ENCODE data around the gene SMG9.

SMG9 gene

GRCh38 chr19:43718627-43719377, 36.0 kb downstream of the SMG9 start:
- ChIA-PET CTCF (interaction anchor here (1.0 to 1.1 kb wide), 3 partner anchors 26 to 50 kb away, joined by 3 read pairs; no protein-coding TSS in a partner anchor), POLR2A (no interaction called here)
- DNase-seq (ENCODE audit: extremely low spot score): no peak
- no peak for TF ChIP-seq CTCF (IDR thresholded peaks at IDR 0.05; ENCODE audit: control extremely low read depth, extremely low read depth, low read depth, missing control alignments)

GRCh38 chr19:43715776-43716175, 39.0 kb downstream of the SMG9 start, which contains the start of gene IRGC:
IRGC (plus strand) TSS chr19:43716076; CDS start chr19:43718559, 2,483 bp downstream.
- no peak for DNase-seq (ENCODE audit: extremely low spot score)
- ChIA-PET POLR2A (no interaction called here), CTCF (interaction anchor here (1.6 kb wide), 2 partner anchors 11 to 30 kb away, joined by 3 read pairs; no protein-coding TSS in a partner anchor)
- no peak for TF ChIP-seq CTCF (IDR thresholded peaks at IDR 0.05; ENCODE audit: control extremely low read depth, extremely low read depth, low read depth, missing control alignments)

- TF ChIP-seq CTCF (IDR thresholded peaks at IDR 0.05; ENCODE audit: control extremely low read depth, extremely low read depth, low read depth, missing control alignments): no peak
- ChIA-PET CTCF (no interaction called here), POLR2A (no interaction called here)
- no peak for DNase-seq (ENCODE audit: extremely low spot score)
Measured at GRCh38 chr19:43713208-43713607, 41.6 kb downstream of the SMG9 start.

- CTCF ChIA-PET: no interaction called here
- DNase-seq (ENCODE audit: extremely low spot score): no peak
- POLR2A ChIA-PET: interaction anchor here (0.6 kb wide), 1 partner anchor 94 kb away, joined by 5 read pairs; no protein-coding TSS in a partner anchor
- no peak for TF ChIP-seq CTCF (IDR thresholded peaks at IDR 0.05; ENCODE audit: control extremely low read depth, extremely low read depth, low read depth, missing control alignments)
Measured at GRCh38 chr19:43711751-43712355, 42.9 kb downstream of the SMG9 start.

GRCh38 chr19:43708716-43709115, 46.0 kb downstream of the SMG9 start:
- DNase-seq (ENCODE audit: extremely low spot score): no peak
- POLR2A ChIA-PET: no interaction called here
- TF ChIP-seq CTCF (IDR thresholded peaks at IDR 0.05; ENCODE audit: control extremely low read depth, extremely low read depth, low read depth, missing control alignments): no peak
- CTCF ChIA-PET: interaction anchor here (1.3 kb wide), 1 partner anchor 40 kb away, joined by 3 read pairs; no protein-coding TSS in a partner anchor

- no peak for DNase-seq (ENCODE audit: extremely low spot score)
- POLR2A ChIA-PET: no interaction called here
- no peak for TF ChIP-seq CTCF (IDR thresholded peaks at IDR 0.05; ENCODE audit: control extremely low read depth, extremely low read depth, low read depth, missing control alignments)
- CTCF ChIA-PET: interaction anchor here (1.3 kb wide), 1 partner anchor 39 kb away, joined by 3 read pairs; no protein-coding TSS in a partner anchor
Measured at GRCh38 chr19:43707158-43707712, 47.5 kb downstream of the SMG9 start.
